IMR-90 (cell line): ENCODE results near the gene STUB1. TPM values are rescaled to one million over a fixed set of nuclear protein-coding genes. Genes with fewer than 3 reads are reported as not detected.

ENCODE experiments used
- ATAC-seq: fragments of 200-7000 bp; cut with Tn5 transposase; 2 replicates; pipeline ENCODE4 v1.9.1; 2020; ENCODE audit warnings: low read depth, mild to moderate bottlenecking, moderate library complexity
- BruUV-seq: library from RNA; stranded (reverse); fragments of 400-500 nt; replicated peaks from 2 replicates; lab custom pipeline; 2021; lab: Mats Ljungman, UMichigan
- CTCF ChIA-PET: fragments of 300-600 bp; formaldehyde crosslinking; extraction: SDS; loops from one replicate; lab custom pipeline; 2021; ENCODE audit warnings: antibody characterized with exemption; lab: Yijun Ruan, JAX
- POLR2A ChIA-PET: fragments of 300-600 bp; sonication (Branson Sonifier 250); formaldehyde crosslinking; loops from one replicate; lab custom pipeline; 2022; ENCODE audit warnings: antibody characterized with exemption; ENCODE audit not compliant: unreplicated experiment; lab: Charles Lee
- DNase-seq: peaks from one replicate; pipeline ENCODE4 v3.0.0; 2013
- H2AFZ ChIP-seq: replicated peaks from 2 replicates; pipeline ENCODE3; 2013; ENCODE audit warnings: low read length, mild to moderate bottlenecking; ENCODE audit not compliant: poor library complexity
- H2AK5ac ChIP-seq: 2 replicates; pipeline ENCODE4 v1.6.1; 2013; ENCODE audit warnings: low read depth, low read length, inconsistent platforms
- H2AK9ac ChIP-seq: replicated peaks from 2 replicates; pipeline ENCODE3; 2013; ENCODE audit warnings: mild to moderate bottlenecking, low read depth, low read length, moderate library complexity; ENCODE audit not compliant: poor library complexity
- H2BK120ac ChIP-seq: 2 replicates; pipeline ENCODE4 v1.6.1; 2013; ENCODE audit warnings: low read depth, low read length, inconsistent platforms
- H2BK15ac ChIP-seq: 3 replicates; pipeline ENCODE4 v1.6.1; 2013; ENCODE audit warnings: low read depth, low read length, inconsistent platforms
- H2BK20ac ChIP-seq: 2 replicates; pipeline ENCODE4 v1.6.1; 2013; ENCODE audit warnings: low read depth, mild to moderate bottlenecking, inconsistent platforms, low read length, moderate library complexity
- H2BK5ac ChIP-seq: 2 replicates; pipeline ENCODE4 v1.6.1; 2013; ENCODE audit warnings: mild to moderate bottlenecking, low read depth, low read length, inconsistent platforms; ENCODE audit not compliant: poor library complexity, severe bottlenecking
- H3K14ac ChIP-seq: replicated peaks from 2 replicates; pipeline ENCODE4 v1.6.1; 2013; ENCODE audit warnings: low read depth, low read length, inconsistent platforms
- H3K18ac ChIP-seq: 2 replicates; pipeline ENCODE4 v1.6.1; 2013; ENCODE audit warnings: low read depth, low read length, control low read depth
- H3K23ac ChIP-seq: 2 replicates; pipeline ENCODE4 v1.6.1; 2013; ENCODE audit warnings: low read depth, low read length, inconsistent platforms
- H3K27ac ChIP-seq: 2 replicates; pipeline ENCODE4 v1.5.1; 2013; ENCODE audit warnings: mild to moderate bottlenecking, control low read depth, low read length; ENCODE audit not compliant: insufficient read depth
- H3K27me3 ChIP-seq: 2 replicates; pipeline ENCODE4 v1.6.1; 2013; ENCODE audit warnings: low read length; ENCODE audit not compliant: control insufficient read depth, insufficient read depth
- H3K36me3 ChIP-seq: 2 replicates; pipeline ENCODE4 v1.6.1; 2013; ENCODE audit warnings: low read length, mixed read lengths; ENCODE audit not compliant: control insufficient read depth, insufficient read depth
- H3K4ac ChIP-seq: 2 replicates; pipeline ENCODE4 v1.6.1; 2013; ENCODE audit warnings: low read depth, low read length, inconsistent platforms
- H3K4me1 ChIP-seq: 2 replicates; pipeline ENCODE4 v1.6.1; 2013; ENCODE audit warnings: low read length, mixed read lengths; ENCODE audit not compliant: control insufficient read depth, insufficient read depth
- H3K4me2 ChIP-seq: 2 replicates; pipeline ENCODE4 v1.6.1; 2013; ENCODE audit warnings: low read depth, mild to moderate bottlenecking, control low read depth, low read length, moderate library complexity
- H3K4me3 ChIP-seq: 2 replicates; pipeline ENCODE4 v1.5.1; 2013; ENCODE audit warnings: low read depth, mild to moderate bottlenecking, control low read depth, low read length, moderate library complexity; ENCODE audit not compliant: insufficient read depth
- H3K56ac ChIP-seq: 2 replicates; pipeline ENCODE4 v1.6.1; 2013; ENCODE audit warnings: low read length, inconsistent platforms; ENCODE audit not compliant: insufficient read depth; ENCODE audit errors: extremely low read depth
- H3K79me1 ChIP-seq, 2 experiments: 2 replicates each; pipeline ENCODE4 v1.6.1; 2013; ENCODE audit warnings: low read length in 2 of 2, inconsistent platforms in 1 of 2, low read depth in 1 of 2
- H3K9ac ChIP-seq: 2 replicates; pipeline ENCODE4 v1.6.1; 2013; ENCODE audit warnings: low read depth, low read length, control low read depth
- H3K9me1 ChIP-seq: 2 replicates; pipeline ENCODE4 v1.6.1; 2013; ENCODE audit warnings: low read length, inconsistent platforms; ENCODE audit not compliant: insufficient read depth
- H3K9me3 ChIP-seq: 2 replicates; pipeline ENCODE4 v1.6.1; 2013; ENCODE audit warnings: low read length; ENCODE audit not compliant: control insufficient read depth, insufficient read depth
- H4K20me1 ChIP-seq: 2 replicates; pipeline ENCODE4 v1.6.1; 2013; ENCODE audit warnings: low read length, inconsistent platforms; ENCODE audit not compliant: insufficient read depth
- H4K5ac ChIP-seq: 2 replicates; pipeline ENCODE4 v1.6.1; 2013; ENCODE audit warnings: mild to moderate bottlenecking, low read depth, low read length, control low read depth
- H4K8ac ChIP-seq, 2 experiments: 2 replicates each; pipeline ENCODE4 v1.6.1; 2013; ENCODE audit warnings: low read depth in 2 of 2, low read length in 2 of 2, control low read depth in 1 of 2, inconsistent platforms in 1 of 2
- H4K91ac ChIP-seq: 2 replicates; pipeline ENCODE4 v1.6.1; 2013; ENCODE audit warnings: low read depth, low read length, inconsistent platforms; ENCODE audit not compliant: insufficient read depth
- CEBPB ChIP-seq: IDR thresholded peaks from 2 replicates; pipeline ENCODE4 v1.6.1; 2012; ENCODE audit warnings: low read depth, low read length, improper control_type of control experiment
- MXI1 ChIP-seq: IDR thresholded peaks from 2 replicates; pipeline ENCODE4 v1.6.1; 2012; ENCODE audit warnings: low read depth, mild to moderate bottlenecking, low read length, moderate library complexity, borderline replicate concordance
- NFE2L2 ChIP-seq: fragments of 150-350 bp; IDR thresholded peaks from 2 replicates; pipeline ENCODE4 v1.6.1; 2016; ENCODE audit warnings: low read depth, mild to moderate bottlenecking, low read length
- RCOR1 ChIP-seq: IDR thresholded peaks from 2 replicates; pipeline ENCODE4 v1.6.1; 2012; ENCODE audit warnings: mild to moderate bottlenecking, low read length, improper control_type of control experiment; ENCODE audit not compliant: insufficient replicate concordance
- SMC3 ChIP-seq: fragments of 150-350 bp; IDR thresholded peaks from 2 replicates; pipeline ENCODE4 v1.6.1; 2016; ENCODE audit warnings: low read depth, mild to moderate bottlenecking, antibody characterized with exemption, low read length, moderate library complexity
- USF2 ChIP-seq: fragments of 150-350 bp; IDR thresholded peaks from 2 replicates; pipeline ENCODE4 v1.6.1; 2017; ENCODE audit warnings: mild to moderate bottlenecking, antibody characterized with exemption, low read length, low read depth
- WGBS, 2 experiments: methylation state at CpG; one replicate each; pipeline versions ENCODE4 v1.1.5 to v1.1.7; 2013; ENCODE audit warnings: missing lambda C conversion rate in 2 of 2; ENCODE audit not compliant: insufficient read length in 1 of 2; ENCODE audit errors: extremely low coverage in 2 of 2; 5-methylcytosine and 5-hydroxymethylcytosine counted together
- dilution Hi-C: fragments of 300-500 bp; cut with HindIII; formaldehyde crosslinking; loops from one replicate; pipeline ENCODE4 v1.14.3; 2018; ENCODE audit warnings: low sequenced_read_pairs; ENCODE audit not compliant: unreplicated experiment
- in situ Hi-C: fragments of 300-500 bp; cut with MboI; formaldehyde crosslinking; loops from 3 replicates; pipeline ENCODE4 v1.14.3; 2019; ENCODE audit warnings: low sequenced_read_pairs, inconsistent platforms, mixed read lengths
- intact Hi-C: fragments of 100-400 bp; cut with micrococcal nuclease; formaldehyde crosslinking; loops from 2 replicates; pipeline ENCODE4 v1.10.0; 2022
- polyA plus RNA-seq, 3 experiments: library from polyadenylated mRNA; depleted of rRNA; stranded (reverse); fragments of >200 nt; gene quantifications; 2 replicates each; pipeline ENCODE4 v1.2.3, GENCODE V29; 2012; ENCODE audit warnings: low replicate concordance in 1 of 3
- total RNA-seq: library from RNA; depleted of rRNA; stranded (reverse); fragments of >200 nt; gene quantifications from 2 replicates; pipeline ENCODE4 v1.2.3, GENCODE V29; 2012

STUB1 gene
- total and polyA plus RNA-seq, 2 of the 4 experiments (the other 2 are of a cell fraction): 183 to 186 TPM

- Histone ChIP-seq H3K27me3 (no peaks in the 10 kb centered on the region), H3K14ac (no peak overlapping the region), H3K9me3 (no peaks in the 10 kb centered on the region), H3K4me3 (no peak overlapping the region), H3K4ac (no peak overlapping the region), H4K20me1 (no peaks in the 10 kb centered on the region), H3K79me1 (peaks cover 10 to 24% of the 10 kb centered on the region in 2 experiments; a peak in 3 of 4 replicates), H3K36me3 (peaks cover 3% of the 10 kb centered on the region; the same call in 1 of the 2 replicates), H2AFZ (no peak overlapping the region), H3K23ac (no peak overlapping the region), H2BK5ac (no peak overlapping the region), H3K18ac (no peak overlapping the region), H3K4me1 (peaks cover 12% of the 10 kb centered on the region), H3K27ac (no peak overlapping the region), H3K9ac (no peak overlapping the region), H3K4me2 (no peak overlapping the region), H4K91ac (no peak overlapping the region), H2BK20ac (no peak overlapping the region), H3K56ac (no peak overlapping the region), H2AK9ac (no peak overlapping the region), H2BK120ac (no peak overlapping the region), H4K8ac (no peak overlapping the region), H3K9me1 (peaks cover 9% of the 10 kb centered on the region; the same call in 1 of the 2 replicates), H2BK15ac (no peak overlapping the region), H4K5ac (no peak overlapping the region), H2AK5ac (no peak overlapping the region)
- ChIA-PET POLR2A (no interaction called here), CTCF (interaction anchor here (0.7 kb wide), 1 partner anchor 809 kb away, joined by 3 read pairs; no protein-coding TSS in a partner anchor)
- in situ Hi-C loops: no loop called here
- no TSS peak for BruUV-seq
- intact Hi-C loops: no loop called here
- TF ChIP-seq CEBPB (no peak), SMC3 (no peak), RCOR1 (no peak), NFE2L2 (no peak), MXI1 (no peak), USF2 (no peak)
- dilution Hi-C loops: no loop called here
- no peak for ATAC-seq
- DNase-seq: peak; percentile 13
- WGBS, 2 experiments: 73% methylated on average over 8 of the region's 28 CpGs; no CpG with 5 or more reads in 1 of the 2 experiments
Measured at GRCh38 chr16:652454-653305, 27.5 kb upstream of the STUB1 start.
